ENCODE results near the gene CPAMD8.

CPAMD8 gene

GRCh38 chr19:16917401-16917800, 109.2 kb downstream of the CPAMD8 start:
- no peak for DNase-seq (ENCODE audit: low spot score)

DNA sequence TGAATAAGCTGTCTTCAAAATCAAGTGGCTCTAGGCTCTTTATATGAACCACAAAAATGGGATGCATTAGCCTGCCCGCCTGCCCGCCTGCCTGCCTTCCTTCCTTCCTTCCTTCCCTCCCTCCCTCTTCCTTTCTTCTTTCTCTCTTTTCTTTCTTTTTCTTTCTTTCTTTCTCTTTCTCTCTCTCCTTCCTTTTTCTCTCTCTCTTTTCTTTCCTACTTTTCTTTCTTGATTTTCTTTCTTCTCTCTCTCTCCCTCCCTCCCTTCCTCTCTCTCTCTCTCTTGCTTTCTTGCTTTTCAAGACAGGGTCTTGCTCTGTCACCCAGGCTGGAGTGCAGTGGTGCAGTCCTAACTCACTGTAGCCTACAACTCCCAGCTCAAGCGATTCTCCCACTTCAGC, 110.9 kb downstream of the CPAMD8 start:
- DNase-seq (ENCODE audit: low spot score) = no peak

GRCh38 chr19:16915135-16915534, 111.5 kb downstream of the CPAMD8 start:
- no peak for DNase-seq (ENCODE audit: low spot score)

GRCh38 chr19:16914421-16914820, 112.2 kb downstream of the CPAMD8 start:
- no peak for DNase-seq (ENCODE audit: low spot score)

- no peak for DNase-seq (ENCODE audit: low spot score)
Observed at GRCh38 chr19:16912780-16913179, 113.8 kb downstream of the CPAMD8 start.

DNA sequence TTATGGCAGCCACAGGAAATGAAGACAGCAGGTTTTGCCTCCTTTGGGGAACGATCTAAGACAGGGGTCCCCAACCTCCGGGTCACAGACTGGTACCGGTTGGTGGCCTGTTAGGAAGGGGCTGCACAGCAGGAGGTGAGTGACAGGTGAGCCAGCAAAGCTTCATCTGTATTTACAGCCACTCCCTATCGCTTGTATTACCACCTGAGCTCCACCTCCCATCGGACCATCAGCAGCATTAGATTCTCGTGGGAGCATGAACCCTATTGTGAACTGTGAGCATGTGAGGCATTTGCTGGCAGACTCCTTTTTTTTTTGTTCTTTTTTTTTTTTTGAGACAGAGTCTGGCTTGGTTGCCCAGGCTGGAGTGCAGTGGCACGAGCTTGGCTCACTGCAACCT, 115.6 kb downstream of the CPAMD8 start:
- no peak for DNase-seq (ENCODE audit: low spot score)

- peak; percentile 15 for DNase-seq (ENCODE audit: low spot score)
Observed at GRCh38 chr19:16908759-16909158, 117.9 kb downstream of the CPAMD8 start.

GRCh38 chr19:16904599-16904998, 122.0 kb downstream of the CPAMD8 start:
- no peak for DNase-seq (ENCODE audit: low spot score)

GRCh38 chr19:16903347-16903746, 123.3 kb downstream of the CPAMD8 start:
- DNase-seq (ENCODE audit: low spot score) = no peak

DNA sequence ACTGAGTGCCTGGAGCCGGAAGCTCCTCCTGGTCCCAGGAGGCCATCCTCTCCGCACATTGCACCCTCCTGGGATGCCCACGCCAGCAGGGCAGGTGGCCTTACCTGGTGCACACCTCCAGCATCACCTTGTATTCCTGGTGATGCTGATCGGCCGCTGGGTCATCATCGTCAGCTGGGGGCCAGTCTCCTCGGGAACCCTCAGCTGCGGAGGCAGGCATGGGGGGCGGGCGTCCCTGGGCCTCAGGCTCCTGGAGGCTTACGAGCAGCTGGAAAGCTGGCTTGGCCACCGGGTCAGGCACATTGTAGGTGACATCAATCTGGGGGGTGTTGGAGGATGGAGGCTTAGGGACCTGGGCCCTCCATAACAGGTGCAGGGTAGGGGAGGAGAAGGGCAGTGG, 124.1 kb downstream of the CPAMD8 start:
- no peak for DNase-seq (ENCODE audit: low spot score)

GRCh38 chr19:16901491-16902175, 125.0 kb downstream of the CPAMD8 start:
- DNase-seq (ENCODE audit: low spot score) = no peak

GRCh38 chr19:16899566-16900075, 127.0 kb downstream of the CPAMD8 start:
- DNase-seq (ENCODE audit: low spot score) = peak; percentile 64

GRCh38 chr19:16898361-16899015, 128.1 kb downstream of the CPAMD8 start:
- DNase-seq (ENCODE audit: low spot score) = no peak

DNA sequence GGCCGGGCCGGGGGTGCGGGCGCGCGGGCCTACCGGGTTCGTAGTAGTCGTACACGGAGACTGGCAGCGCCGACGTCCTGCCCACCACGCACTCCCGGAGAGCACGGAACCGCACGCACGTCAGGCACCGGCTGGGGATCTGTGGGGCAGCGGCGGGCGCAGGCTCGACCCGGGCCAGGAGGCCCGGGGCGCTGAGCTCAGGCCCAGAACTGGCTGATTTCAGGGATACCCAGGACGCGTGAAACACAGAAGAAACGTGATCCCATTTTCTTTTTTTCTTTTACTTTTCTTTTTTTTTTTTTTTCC, 128.8 kb downstream of the CPAMD8 start:
- DNase-seq (ENCODE audit: low spot score) = peak; percentile 64

GRCh38 chr19:16897029-16897855, 129.4 kb downstream of the CPAMD8 start:
- DNase-seq (ENCODE audit: low spot score) = peak; percentile 90

DNA sequence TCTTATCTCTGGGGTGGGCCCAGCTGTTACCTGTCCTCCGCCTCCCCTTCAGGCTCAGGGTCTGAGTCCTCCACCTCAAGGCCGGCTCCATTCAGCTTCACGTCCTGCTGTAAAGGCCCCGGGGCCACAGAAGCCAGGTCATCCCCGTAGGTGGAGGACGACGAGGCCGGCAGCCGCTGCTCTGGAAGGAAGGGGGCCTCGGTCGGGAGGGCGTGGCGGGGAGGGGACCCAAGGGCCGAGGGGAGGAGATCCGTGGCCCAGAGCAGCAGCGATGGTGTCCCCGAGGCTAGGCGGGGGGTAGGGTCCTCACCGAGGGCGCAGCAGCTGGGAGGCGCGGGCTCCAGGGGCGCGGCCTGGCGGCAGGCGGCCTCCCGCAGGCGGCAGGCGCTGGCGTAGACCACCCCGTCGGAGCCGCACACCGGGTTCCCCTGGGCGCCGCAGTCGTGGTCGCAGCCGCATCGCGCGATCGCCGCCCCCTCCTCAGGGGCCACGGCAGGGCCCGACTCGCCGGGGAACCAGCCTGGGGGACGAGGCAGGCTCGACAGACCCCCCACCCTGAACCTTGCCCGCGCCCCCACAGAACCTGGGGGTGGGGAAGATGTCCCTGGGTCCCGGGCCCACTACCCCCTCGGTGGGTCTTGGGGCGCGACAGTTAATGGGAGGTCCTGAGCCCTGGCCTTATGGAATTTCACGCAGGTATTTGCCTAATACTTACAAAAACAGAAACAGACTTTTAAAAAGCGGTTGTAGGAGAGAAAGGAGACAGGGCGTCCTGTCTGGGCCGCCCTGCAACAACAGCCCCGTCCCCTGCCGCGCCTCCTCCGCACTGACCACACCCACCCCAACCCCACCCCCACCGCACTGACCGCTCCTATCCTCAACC, 130.2 kb downstream of the CPAMD8 start:
- DNase-seq (ENCODE audit: low spot score) = peak; percentile 64

DNA sequence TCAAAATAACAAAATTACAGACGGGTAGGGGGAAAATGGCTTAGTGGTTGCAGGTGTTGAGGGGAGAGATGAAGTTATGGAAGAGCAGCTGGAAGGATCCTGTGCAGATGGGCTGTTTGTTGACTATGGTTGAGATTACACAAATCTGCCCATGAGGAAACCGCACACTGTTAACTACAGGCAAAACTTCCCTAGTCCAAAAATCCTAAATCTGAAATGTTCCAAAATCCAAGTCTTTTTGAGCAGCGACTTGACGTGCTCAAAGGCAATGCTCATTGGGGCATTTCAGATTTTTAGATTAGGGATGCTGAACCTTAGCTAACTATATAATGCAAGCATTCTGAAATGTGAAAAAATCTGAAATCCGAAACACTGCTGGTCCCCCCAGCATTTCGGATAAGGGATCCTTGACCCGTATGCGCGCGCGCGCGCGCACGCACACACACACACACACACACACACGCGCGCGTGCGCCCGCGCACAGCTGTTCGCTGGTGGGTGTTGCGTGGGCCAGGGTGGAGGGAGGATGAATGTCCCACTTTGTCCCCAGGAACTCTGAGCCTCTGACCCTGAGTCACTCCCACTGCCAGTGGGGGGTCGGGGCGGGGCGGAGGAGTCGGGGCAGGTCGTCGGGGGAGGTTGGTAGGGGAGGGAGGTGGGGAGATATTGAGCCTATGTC, 131.0 kb downstream of the CPAMD8 start:
- no peak for DNase-seq (ENCODE audit: low spot score)

- no peak for DNase-seq (ENCODE audit: low spot score)
Observed at GRCh38 chr19:16894080-16894479, 132.5 kb downstream of the CPAMD8 start.

DNA sequence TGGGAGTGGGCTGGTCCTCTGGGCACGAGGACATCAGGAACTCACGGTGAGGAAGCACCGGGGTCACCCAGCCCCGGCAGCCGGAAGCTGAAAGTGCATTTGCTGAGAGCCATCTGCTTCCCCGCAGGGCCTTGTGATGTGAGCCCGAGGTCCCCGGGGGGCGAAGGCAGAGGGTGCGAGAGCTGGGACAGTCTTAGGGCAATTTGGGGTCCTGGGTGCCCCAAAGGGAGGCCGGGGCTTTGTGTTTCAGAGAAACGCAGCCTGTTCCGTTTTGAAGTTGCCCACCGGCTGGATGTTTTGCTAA, 133.0 kb downstream of the CPAMD8 start:
- DNase-seq (ENCODE audit: low spot score) = no peak

DNA sequence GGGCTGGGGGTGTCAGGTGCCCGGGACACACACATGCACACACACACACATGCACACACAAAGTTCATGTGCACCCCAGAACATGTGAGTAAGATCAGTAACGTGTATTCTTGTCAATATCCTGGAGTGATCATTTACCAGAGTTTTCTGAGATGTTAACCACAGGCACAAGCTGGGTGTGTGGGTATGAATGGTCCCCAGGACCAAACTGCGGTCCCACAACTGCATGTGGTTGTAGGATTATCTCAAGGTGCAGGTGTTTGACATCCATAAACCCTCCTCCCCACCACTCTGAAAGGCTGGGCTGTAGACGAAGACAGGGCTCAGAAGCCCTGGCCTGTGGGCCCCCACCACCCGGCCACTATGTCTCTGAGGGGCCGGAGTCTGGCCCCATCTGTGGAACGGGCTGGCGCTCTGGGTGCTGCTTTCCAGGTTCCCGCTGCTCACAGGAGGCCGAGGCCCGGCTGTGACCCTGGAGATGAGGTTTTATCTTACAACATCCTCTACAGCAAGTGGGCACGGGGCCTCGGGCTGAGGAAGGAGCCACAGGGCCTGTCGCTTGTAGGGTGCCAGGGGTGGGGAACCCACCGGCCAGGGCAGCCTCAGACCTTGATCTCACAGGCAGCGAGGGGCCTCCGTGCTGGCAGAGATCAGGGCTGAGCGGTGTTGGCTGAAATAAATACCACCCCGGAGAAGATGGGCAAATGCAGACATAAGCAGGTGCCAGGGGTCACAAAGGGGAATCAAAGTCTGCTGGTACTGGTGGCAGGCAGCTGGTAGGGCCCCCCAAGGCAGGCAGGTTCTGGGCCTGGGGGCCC, 133.5 kb downstream of the CPAMD8 start:
- DNase-seq (ENCODE audit: low spot score) = no peak

GRCh38 chr19:16892436-16892835, 134.2 kb downstream of the CPAMD8 start:
- DNase-seq (ENCODE audit: low spot score) = no peak
